ENCODE data around the gene RPP25. TPM values are rescaled to one million over a fixed set of nuclear protein-coding genes. Genes with fewer than 3 reads are reported as not detected.
A peak's percentile ranks its signal among the peaks of the same experiment; 100 is the strongest.

Gene RPP25
- total and polyA plus RNA-seq, 2 of the 13 experiments (the other 11 are each of a cell fraction or from before 2014, with no cell fraction given) = 0.05 to 0.11 TPM

GRCh38 chr15:74906450-74907162, 50.0 kb downstream of the RPP25 start, which contains the start of gene FAM219B (continued):
- TF ChIP-seq LCORL (IDR thresholded peaks at IDR 0.05) = no peak
- peak; percentile 55; the same call in 1 of the 2 replicates for TF ChIP-seq LCORL (CRISPR knock-in tag; IDR thresholded peaks at IDR 0.05)
- no peak for TF ChIP-seq ZNF333 (CRISPR knock-in tag; IDR thresholded peaks at IDR 0.05; ENCODE audit: borderline replicate concordance)
- no peak for TF ChIP-seq NFYC (CRISPR knock-in tag; IDR thresholded peaks at IDR 0.05)
- TF ChIP-seq TGIF2 (CRISPR knock-in tag; IDR thresholded peaks at IDR 0.05) = no peak
- TF ChIP-seq SAFB2 (CRISPR knock-in tag; IDR thresholded peaks at IDR 0.05; ENCODE audit: borderline replicate concordance, low read depth) = 0 out of 2 replicates have a peak, but pooled peaks have one; percentile 46
- TF ChIP-seq, protein P1, sequence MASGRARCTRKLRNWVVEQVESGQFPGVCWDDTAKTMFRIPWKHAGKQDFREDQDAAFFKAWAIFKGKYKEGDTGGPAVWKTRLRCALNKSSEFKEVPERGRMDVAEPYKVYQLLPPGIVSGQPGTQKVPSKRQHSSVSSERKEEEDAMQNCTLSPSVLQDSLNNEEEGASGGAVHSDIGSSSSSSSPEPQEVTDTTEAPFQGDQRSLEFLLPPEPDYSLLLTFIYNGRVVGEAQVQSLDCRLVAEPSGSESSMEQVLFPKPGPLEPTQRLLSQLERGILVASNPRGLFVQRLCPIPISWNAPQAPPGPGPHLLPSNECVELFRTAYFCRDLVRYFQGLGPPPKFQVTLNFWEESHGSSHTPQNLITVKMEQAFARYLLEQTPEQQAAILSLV (CRISPR knock-in tag; IDR thresholded peaks at IDR 0.05; ENCODE audit: borderline replicate concordance) = 0 out of 2 replicates have a peak, but pooled peaks have one; percentile 37
- TF ChIP-seq, protein P2, sequence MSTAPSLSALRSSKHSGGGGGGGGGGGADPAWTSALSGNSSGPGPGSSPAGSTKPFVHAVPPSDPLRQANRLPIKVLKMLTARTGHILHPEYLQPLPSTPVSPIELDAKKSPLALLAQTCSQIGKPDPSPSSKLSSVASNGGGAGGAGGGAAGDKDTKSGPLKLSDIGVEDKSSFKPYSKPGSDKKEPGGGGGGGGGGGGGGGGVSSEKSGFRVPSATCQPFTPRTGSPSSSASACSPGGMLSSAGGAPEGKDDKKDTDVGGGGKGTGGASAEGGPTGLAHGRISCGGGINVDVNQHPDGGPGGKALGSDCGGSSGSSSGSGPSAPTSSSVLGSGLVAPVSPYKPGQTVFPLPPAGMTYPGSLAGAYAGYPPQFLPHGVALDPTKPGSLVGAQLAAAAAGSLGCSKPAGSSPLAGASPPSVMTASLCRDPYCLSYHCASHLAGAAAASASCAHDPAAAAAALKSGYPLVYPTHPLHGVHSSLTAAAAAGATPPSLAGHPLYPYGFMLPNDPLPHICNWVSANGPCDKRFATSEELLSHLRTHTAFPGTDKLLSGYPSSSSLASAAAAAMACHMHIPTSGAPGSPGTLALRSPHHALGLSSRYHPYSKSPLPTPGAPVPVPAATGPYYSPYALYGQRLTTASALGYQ (CRISPR knock-in tag; IDR thresholded peaks at IDR 0.05) = no peak; the same call in 1 of the 2 replicates
- no peak for TF ChIP-seq EZH2 (conservative IDR thresholded peaks at IDR 0.05; ENCODE audit: low read depth, low read length)
- peak; percentile 27; the same call in 1 of the 2 replicates for TF ChIP-seq ZBED4 (CRISPR knock-in tag; IDR thresholded peaks at IDR 0.05; ENCODE audit: borderline replicate concordance)
- TF ChIP-seq AKAP8 (CRISPR knock-in tag; IDR thresholded peaks at IDR 0.05) = no peak
- no peak for TF ChIP-seq HNF4A (CRISPR knock-in tag; IDR thresholded peaks at IDR 0.05)
- no peak for TF ChIP-seq DDIT3 (CRISPR knock-in tag; IDR thresholded peaks at IDR 0.05)
- TF ChIP-seq ZKSCAN1 (IDR thresholded peaks at IDR 0.05; ENCODE audit: low read length) = no peak
- TF ChIP-seq HOXA5 (CRISPR knock-in tag; IDR thresholded peaks at IDR 0.05) = peak; percentile 27; the same call in 1 of the 2 replicates
- TF ChIP-seq CBX1 (IDR thresholded peaks at IDR 0.05; ENCODE audit: low read depth) = no peak
- TF ChIP-seq ZNF296 (CRISPR knock-in tag; conservative IDR thresholded peaks at IDR 0.05) = no peak
- TF ChIP-seq ASH2L (IDR thresholded peaks at IDR 0.05; ENCODE audit: insufficient read length, low read depth, low read length) = peak; percentile 64
- TF ChIP-seq ZNF564 (CRISPR knock-in tag; IDR thresholded peaks at IDR 0.05) = no peak
- TF ChIP-seq CCDC6 (CRISPR knock-in tag; IDR thresholded peaks at IDR 0.05) = peak; percentile 49; the same call in 1 of the 2 replicates
- TF ChIP-seq, protein P3, sequence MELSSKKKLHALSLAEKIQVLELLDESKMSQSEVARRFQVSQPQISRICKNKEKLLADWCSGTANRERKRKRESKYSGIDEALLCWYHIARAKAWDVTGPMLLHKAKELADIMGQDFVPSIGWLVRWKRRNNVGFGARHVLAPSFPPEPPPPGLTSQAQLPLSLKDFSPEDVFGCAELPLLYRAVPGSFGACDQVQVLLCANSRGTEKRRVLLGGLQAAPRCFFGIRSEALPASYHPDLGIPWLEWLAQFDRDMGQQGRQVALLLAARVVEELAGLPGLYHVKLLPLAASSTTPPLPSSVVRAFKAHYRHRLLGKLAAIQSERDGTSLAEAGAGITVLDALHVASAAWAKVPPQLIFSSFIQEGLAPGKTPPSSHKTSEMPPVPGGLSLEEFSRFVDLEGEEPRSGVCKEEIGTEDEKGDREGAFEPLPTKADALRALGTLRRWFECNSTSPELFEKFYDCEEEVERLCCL (CRISPR knock-in tag; IDR thresholded peaks at IDR 0.05; ENCODE audit: borderline replicate concordance) = no peak
- TF ChIP-seq NCOA1 (CRISPR knock-in tag; IDR thresholded peaks at IDR 0.05) = no peak

Data from HepG2 (cell line).